Breast epithelium (tissue), 3 donors: ENCODE measurements around the gene SIGLEC6.

ENCODE experiments used
- POLR2A ChIP-seq: fragments of 450-650 bp; IDR thresholded peaks from one replicate; pipeline ENCODE4 v1.6.1; 2016; ENCODE audit warnings: antibody characterized with exemption, mild to moderate bottlenecking, moderate library complexity
- POLR2AphosphoS5 ChIP-seq, 3 donors: sonication (generic); formaldehyde crosslinking; IDR thresholded peaks; one replicate each; pipeline ENCODE4 v1.6.1; 2017; ENCODE audit warnings: antibody characterized with exemption in 3 of 3
- TF ChIP-seq, protein P1 (sequence below), 3 donors: fragments of 450-650 bp; IDR thresholded peaks; one replicate each; pipeline ENCODE4 v1.5.1; 2016 to 2017; ENCODE audit warnings: antibody characterized with exemption in 3 of 3, mild to moderate bottlenecking in 3 of 3, moderate library complexity in 3 of 3

DNA sequence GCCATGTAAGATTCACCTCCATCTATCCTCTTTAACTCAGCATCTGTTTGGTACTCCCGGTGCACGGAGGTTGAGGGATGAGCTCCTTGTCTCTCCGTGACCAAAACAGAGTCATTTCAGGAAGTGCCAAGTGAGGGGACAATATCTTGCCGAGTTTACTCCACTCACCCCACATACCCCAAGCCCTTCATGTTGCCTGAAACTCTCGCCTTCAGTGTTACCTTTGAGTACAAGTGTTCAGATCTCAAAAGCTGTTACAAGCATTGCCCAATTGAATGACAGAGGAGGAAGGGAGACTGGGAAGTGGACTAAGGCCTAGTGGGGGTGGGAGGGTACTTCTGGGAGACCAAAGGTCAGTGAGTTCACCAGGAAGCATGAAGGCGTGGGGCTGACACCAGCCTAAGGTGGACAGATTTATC is 23.8 kb downstream of the SIGLEC6 start:
- TF ChIP-seq, protein P1, sequence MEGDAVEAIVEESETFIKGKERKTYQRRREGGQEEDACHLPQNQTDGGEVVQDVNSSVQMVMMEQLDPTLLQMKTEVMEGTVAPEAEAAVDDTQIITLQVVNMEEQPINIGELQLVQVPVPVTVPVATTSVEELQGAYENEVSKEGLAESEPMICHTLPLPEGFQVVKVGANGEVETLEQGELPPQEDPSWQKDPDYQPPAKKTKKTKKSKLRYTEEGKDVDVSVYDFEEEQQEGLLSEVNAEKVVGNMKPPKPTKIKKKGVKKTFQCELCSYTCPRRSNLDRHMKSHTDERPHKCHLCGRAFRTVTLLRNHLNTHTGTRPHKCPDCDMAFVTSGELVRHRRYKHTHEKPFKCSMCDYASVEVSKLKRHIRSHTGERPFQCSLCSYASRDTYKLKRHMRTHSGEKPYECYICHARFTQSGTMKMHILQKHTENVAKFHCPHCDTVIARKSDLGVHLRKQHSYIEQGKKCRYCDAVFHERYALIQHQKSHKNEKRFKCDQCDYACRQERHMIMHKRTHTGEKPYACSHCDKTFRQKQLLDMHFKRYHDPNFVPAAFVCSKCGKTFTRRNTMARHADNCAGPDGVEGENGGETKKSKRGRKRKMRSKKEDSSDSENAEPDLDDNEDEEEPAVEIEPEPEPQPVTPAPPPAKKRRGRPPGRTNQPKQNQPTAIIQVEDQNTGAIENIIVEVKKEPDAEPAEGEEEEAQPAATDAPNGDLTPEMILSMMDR (IDR thresholded peaks at IDR 0.05), result no peak
- TF ChIP-seq POLR2AphosphoS5 (IDR thresholded peaks at IDR 0.05), result no peak
- TF ChIP-seq POLR2A, result no peak
